ENCODE results near the gene CHRNA9. TPM values are rescaled to one million over a fixed set of nuclear protein-coding genes. Genes with fewer than 3 reads are reported as not detected.

Gene CHRNA9
- total and polyA plus RNA-seq, 2 donors (not counting 1 experiment from before 2014, with no cell fraction given), result 0.07 TPM; not detected in 1

- 100% methylated on average over 1 of the region's 6 CpGs for WGBS (ENCODE audit: insufficient coverage)
- Mint-ChIP-seq H3K4me1 (no peaks in the 10 kb centered on the region), H3K4me3 (no peak overlapping the region), H3K9me3 (ENCODE audit: insufficient read depth) (no peaks in the 10 kb centered on the region), H3K27me3 (no peaks in the 10 kb centered on the region), H3K27ac (no peak overlapping the region)
- ChIA-PET POLR2A (no interaction called here), CTCF (no interaction called here)
- H3K4me3 ChIP-seq (ENCODE audit: control extremely low read depth in 1 of 5, extremely low read depth in 1 of 5, insufficient read depth in 1 of 5, low read depth in 2 of 5, low read length in 4 of 5), result no peak overlapping the region
- H3K79me2 ChIP-seq (ENCODE audit: control insufficient read depth, insufficient read depth, low read length), result no peaks in the 10 kb centered on the region
- no peak overlapping the region for H3K9ac ChIP-seq (ENCODE audit: low read length)
- H3K27ac ChIP-seq (ENCODE audit: low read length in 2 of 2), result no peak overlapping the region
- intact Hi-C loops (cut with micrococcal nuclease), result no loop called here
- H3K9me3 ChIP-seq (ENCODE audit: control extremely low read depth in 1 of 3, control insufficient read depth in 2 of 3, insufficient read depth in 1 of 3, low read length in 2 of 3), result no peaks in the 10 kb centered on the region
- no peak overlapping the region for H2AFZ ChIP-seq (ENCODE audit: insufficient read depth, low read depth, low read length, poor library complexity, severe bottlenecking)
- no peaks in the 10 kb centered on the region for H3K27me3 ChIP-seq (replicated peaks in 1 of 4; ENCODE audit: control extremely low read depth in 1 of 4, control insufficient read depth in 3 of 4, insufficient read depth in 4 of 4, low read length in 3 of 4)
- no peaks in the 10 kb centered on the region for H3K36me3 ChIP-seq (replicated peaks in 1 of 2; ENCODE audit: control extremely low read depth in 1 of 2, control insufficient read depth in 1 of 2, extremely low read depth in 1 of 2, insufficient read depth in 2 of 2, low read length in 1 of 2)
- no peaks in the 10 kb centered on the region for H3K4me1 ChIP-seq (ENCODE audit: control insufficient read depth in 2 of 2, insufficient read depth in 2 of 2, low read length in 2 of 2)
- no peak overlapping the region for H3K4me2 ChIP-seq (replicated peaks; ENCODE audit: low read depth, low read length, poor library complexity, severe bottlenecking)
- no peaks in the 10 kb centered on the region for H4K20me1 ChIP-seq (ENCODE audit: control insufficient read depth, insufficient read depth, low read length, poor library complexity, severe bottlenecking)
- ATAC-seq (ENCODE audit: low read depth), result no peak
- TF ChIP-seq, protein P1, sequence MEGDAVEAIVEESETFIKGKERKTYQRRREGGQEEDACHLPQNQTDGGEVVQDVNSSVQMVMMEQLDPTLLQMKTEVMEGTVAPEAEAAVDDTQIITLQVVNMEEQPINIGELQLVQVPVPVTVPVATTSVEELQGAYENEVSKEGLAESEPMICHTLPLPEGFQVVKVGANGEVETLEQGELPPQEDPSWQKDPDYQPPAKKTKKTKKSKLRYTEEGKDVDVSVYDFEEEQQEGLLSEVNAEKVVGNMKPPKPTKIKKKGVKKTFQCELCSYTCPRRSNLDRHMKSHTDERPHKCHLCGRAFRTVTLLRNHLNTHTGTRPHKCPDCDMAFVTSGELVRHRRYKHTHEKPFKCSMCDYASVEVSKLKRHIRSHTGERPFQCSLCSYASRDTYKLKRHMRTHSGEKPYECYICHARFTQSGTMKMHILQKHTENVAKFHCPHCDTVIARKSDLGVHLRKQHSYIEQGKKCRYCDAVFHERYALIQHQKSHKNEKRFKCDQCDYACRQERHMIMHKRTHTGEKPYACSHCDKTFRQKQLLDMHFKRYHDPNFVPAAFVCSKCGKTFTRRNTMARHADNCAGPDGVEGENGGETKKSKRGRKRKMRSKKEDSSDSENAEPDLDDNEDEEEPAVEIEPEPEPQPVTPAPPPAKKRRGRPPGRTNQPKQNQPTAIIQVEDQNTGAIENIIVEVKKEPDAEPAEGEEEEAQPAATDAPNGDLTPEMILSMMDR (IDR thresholded peaks at IDR 0.05), result no peak
- no peak for TF ChIP-seq EZH2 (IDR thresholded peaks at IDR 0.05; ENCODE audit: borderline replicate concordance, insufficient read depth, low read depth, low read length, poor library complexity, severe bottlenecking)
- no peak for DNase-seq
Measured at GRCh38 chr4:40394236-40394635, 59.1 kb downstream of the CHRNA9 start.

GRCh38 chr4:40395166-40395900 is 60.2 kb downstream of the CHRNA9 start:
- H4K20me1 ChIP-seq (ENCODE audit: control insufficient read depth, insufficient read depth, low read length, poor library complexity, severe bottlenecking), result no peaks in the 10 kb centered on the region
- H3K9me3 ChIP-seq (ENCODE audit: control extremely low read depth in 1 of 3, control insufficient read depth in 2 of 3, insufficient read depth in 1 of 3, low read length in 2 of 3), result no peaks in the 10 kb centered on the region
- no peak overlapping the region for H2AFZ ChIP-seq (ENCODE audit: insufficient read depth, low read depth, low read length, poor library complexity, severe bottlenecking)
- ATAC-seq (ENCODE audit: low read depth) (no peak), DNase-seq (no peak)
- Mint-ChIP-seq H3K27ac (no peak overlapping the region), H3K4me3 (no peak overlapping the region), H3K27me3 (no peaks in the 10 kb centered on the region), H3K4me1 (no peaks in the 10 kb centered on the region), H3K9me3 (ENCODE audit: insufficient read depth) (no peaks in the 10 kb centered on the region)
- intact Hi-C loops (cut with micrococcal nuclease), result no loop called here
- H3K36me3 ChIP-seq (replicated peaks in 1 of 2; ENCODE audit: control extremely low read depth in 1 of 2, control insufficient read depth in 1 of 2, extremely low read depth in 1 of 2, insufficient read depth in 2 of 2, low read length in 1 of 2), result no peaks in the 10 kb centered on the region
- no peak overlapping the region for H3K4me3 ChIP-seq (ENCODE audit: control extremely low read depth in 1 of 5, extremely low read depth in 1 of 5, insufficient read depth in 1 of 5, low read depth in 2 of 5, low read length in 4 of 5)
- no peak overlapping the region for H3K4me2 ChIP-seq (replicated peaks; ENCODE audit: low read depth, low read length, poor library complexity, severe bottlenecking)
- POLR2A ChIA-PET, result no interaction called here
- no peaks in the 10 kb centered on the region for H3K4me1 ChIP-seq (ENCODE audit: control insufficient read depth in 2 of 2, insufficient read depth in 2 of 2, low read length in 2 of 2)
- H3K27me3 ChIP-seq (replicated peaks in 1 of 4; ENCODE audit: control extremely low read depth in 1 of 4, control insufficient read depth in 3 of 4, insufficient read depth in 4 of 4, low read length in 3 of 4), result no peaks in the 10 kb centered on the region
- TF ChIP-seq, protein P1 (IDR thresholded peaks at IDR 0.05), result no peak
- no peak for TF ChIP-seq EZH2 (IDR thresholded peaks at IDR 0.05; ENCODE audit: borderline replicate concordance, insufficient read depth, low read depth, low read length, poor library complexity, severe bottlenecking)
- CTCF ChIA-PET, result no interaction called here
- 73% methylated on average over 4 of the region's 4 CpGs for WGBS (ENCODE audit: insufficient coverage)
- no peaks in the 10 kb centered on the region for H3K79me2 ChIP-seq (ENCODE audit: control insufficient read depth, insufficient read depth, low read length)
- no peak overlapping the region for H3K27ac ChIP-seq (ENCODE audit: low read length in 2 of 2)
- no peak overlapping the region for H3K9ac ChIP-seq (ENCODE audit: low read length)
